Neuronal stem cell (in vitro differentiated cells): ENCODE measurements around the gene SEC63.
"Not testable (repeated sequence)": the region's sequence is repeated elsewhere in the genome, so short reads cannot be mapped to it uniquely, and the experiment has no call there.

Experiments
- DNase-seq: peaks from one replicate; pipeline ENCODE4 v3.0.0-alpha.2; 2013; ENCODE audit warnings: low spot score
- H2AFZ ChIP-seq: one replicate; pipeline ENCODE4 v1.6.1; 2013; ENCODE audit warnings: mild to moderate bottlenecking, low read length, inconsistent platforms
- H2AK5ac ChIP-seq: 2 replicates; pipeline ENCODE4 v1.6.1; 2013; ENCODE audit warnings: low read depth, mild to moderate bottlenecking, inconsistent platforms, low read length, moderate library complexity, mixed read lengths
- H2BK120ac ChIP-seq: 2 replicates; pipeline ENCODE4 v1.6.1; 2013; ENCODE audit warnings: low read depth, mild to moderate bottlenecking, inconsistent platforms, low read length, moderate library complexity, mixed read lengths
- H2BK12ac ChIP-seq: one replicate; pipeline ENCODE4 v1.6.1; 2013; ENCODE audit warnings: low read length, inconsistent platforms
- H2BK15ac ChIP-seq: 2 replicates; pipeline ENCODE4 v1.6.1; 2013; ENCODE audit warnings: mild to moderate bottlenecking, low read length, inconsistent platforms, mixed read lengths
- H2BK5ac ChIP-seq: one replicate; pipeline ENCODE4 v1.6.1; 2013; ENCODE audit warnings: inconsistent platforms, mild to moderate bottlenecking, low read length, moderate library complexity
- H3K14ac ChIP-seq: one replicate; pipeline ENCODE4 v1.6.1; 2013; ENCODE audit warnings: low read length, inconsistent platforms
- H3K18ac ChIP-seq: 2 replicates; pipeline ENCODE4 v1.6.1; 2013; ENCODE audit warnings: low read length, inconsistent platforms
- H3K23ac ChIP-seq: 2 replicates; pipeline ENCODE4 v1.6.1; 2013; ENCODE audit warnings: low read depth, mild to moderate bottlenecking, mixed read lengths, low read length, inconsistent platforms; ENCODE audit not compliant: poor library complexity
- H3K27ac ChIP-seq: replicated peaks from 3 replicates; pipeline ENCODE4 v1.5.1; 2013; ENCODE audit warnings: low read length, inconsistent platforms
- H3K27me3 ChIP-seq, 3 experiments: 2 replicates each; pipeline ENCODE4 v1.6.1; 2013; ENCODE audit warnings: low read length in 3 of 3, mild to moderate bottlenecking in 2 of 3, inconsistent platforms in 1 of 3, low read depth in 1 of 3, mixed read lengths in 1 of 3, moderate library complexity in 1 of 3; ENCODE audit not compliant: control insufficient read depth in 3 of 3, insufficient read depth in 3 of 3
- H3K36me3 ChIP-seq, 2 donors: replicated peaks in 1 of 2; 2 replicates each; pipeline ENCODE4 v1.6.1; 2013; ENCODE audit warnings: low read length in 2 of 2; ENCODE audit not compliant: control insufficient read depth in 2 of 2, insufficient read depth in 2 of 2
- H3K4ac ChIP-seq: 2 replicates; pipeline ENCODE4 v1.6.1; 2013; ENCODE audit warnings: inconsistent platforms, mild to moderate bottlenecking, low read length, moderate library complexity
- H3K4me1 ChIP-seq, 2 donors: 1 replicate in 1 of 2; 2 replicates in 1 of 2; pipeline ENCODE4 v1.6.1; 2013; ENCODE audit warnings: low read length in 2 of 2, low read depth in 1 of 2; ENCODE audit not compliant: control insufficient read depth in 2 of 2, insufficient read depth in 1 of 2
- H3K4me2 ChIP-seq: one replicate; pipeline ENCODE4 v1.6.1; 2013; ENCODE audit warnings: mild to moderate bottlenecking, low read length, inconsistent platforms; ENCODE audit not compliant: insufficient read depth, poor library complexity, severe bottlenecking
- H3K4me3 ChIP-seq, 2 donors: 2 replicates each; pipeline ENCODE4 v1.5.1; 2013; ENCODE audit warnings: low read length in 2 of 2, mild to moderate bottlenecking in 2 of 2, inconsistent platforms in 1 of 2, moderate library complexity in 1 of 2
- H3K79me1 ChIP-seq: one replicate; pipeline ENCODE4 v1.6.1; 2013; ENCODE audit warnings: low read depth, mild to moderate bottlenecking, inconsistent platforms, low read length, moderate library complexity
- H3K9ac ChIP-seq: one replicate; pipeline ENCODE4 v1.6.1; 2013; ENCODE audit warnings: mild to moderate bottlenecking, low read depth, low read length, inconsistent platforms; ENCODE audit not compliant: poor library complexity
- H3K9me3 ChIP-seq, 2 donors: replicated peaks in 1 of 2; 2 replicates each; pipeline versions ENCODE3 to v1.6.1; 2013; ENCODE audit warnings: low read length in 2 of 2, mild to moderate bottlenecking in 2 of 2, inconsistent platforms in 1 of 2, low read depth in 1 of 2, mixed read lengths in 1 of 2, moderate library complexity in 1 of 2; ENCODE audit not compliant: control insufficient read depth in 2 of 2, insufficient read depth in 1 of 2
- H4K8ac ChIP-seq: one replicate; pipeline ENCODE4 v1.6.1; 2013; ENCODE audit warnings: low read depth, mild to moderate bottlenecking, inconsistent platforms, low read length, moderate library complexity
- H4K91ac ChIP-seq: one replicate; pipeline ENCODE4 v1.6.1; 2013; ENCODE audit warnings: low read length, low read depth, mild to moderate bottlenecking, inconsistent platforms; ENCODE audit not compliant: poor library complexity
- WGBS, 2 donors: extraction: QIAGEN DNeasy Blood & Tissue Kit; methylation state at CpG; one replicate each; pipeline ENCODE4 v1.1.7; 2013; ENCODE audit warnings: missing lambda C conversion rate in 2 of 2, mixed read lengths in 1 of 2; ENCODE audit not compliant: insufficient read length in 2 of 2, insufficient replicate concordance in 1 of 2; ENCODE audit errors: extremely low coverage in 2 of 2; 5-methylcytosine and 5-hydroxymethylcytosine counted together

The SEC63 gene

GRCh38 chr6:107932580-107932979 lies 25.4 kb downstream of the SEC63 start:
- no peaks in the 10 kb centered on the region for H3K4me1 ChIP-seq
- H3K9ac ChIP-seq = no peak overlapping the region
- H3K36me3 ChIP-seq = peaks cover 7 to 33% of the 10 kb centered on the region in 2 donors
- no peak overlapping the region for H4K91ac ChIP-seq
- peaks cover 15 to 40% of the 10 kb centered on the region in 2 donors for H3K9me3 ChIP-seq
- H3K27me3 ChIP-seq = no peaks in the 10 kb centered on the region
- H3K4me2 ChIP-seq = no peak overlapping the region
- no peak overlapping the region for H2BK5ac ChIP-seq
- H2BK120ac ChIP-seq = no peak overlapping the region
- H2AK5ac ChIP-seq = no peak overlapping the region
- H4K8ac ChIP-seq = no peak overlapping the region
- DNase-seq = no peak
- no peak overlapping the region for H2AFZ ChIP-seq
- H2BK12ac ChIP-seq = no peak overlapping the region
- no peak overlapping the region for H3K23ac ChIP-seq
- no peak overlapping the region for H3K14ac ChIP-seq
- H3K27ac ChIP-seq = no peak overlapping the region
- H3K79me1 ChIP-seq = peaks cover 2% of the 10 kb centered on the region
- H3K4ac ChIP-seq = no peak overlapping the region
- H3K4me3 ChIP-seq = no peak overlapping the region
- WGBS, 2 donors = no CpG with 5 or more reads among the region's 3 CpGs
- H2BK15ac ChIP-seq = no peak overlapping the region
- H3K18ac ChIP-seq = no peak overlapping the region

GRCh38 chr6:107931894-107932293 lies 26.1 kb downstream of the SEC63 start:
- Histone ChIP-seq H2BK5ac (no peak overlapping the region), H3K9me3 (peaks cover 15 to 36% of the 10 kb centered on the region in 2 donors)

GRCh38 chr6:107928984-107929383 lies 29.0 kb downstream of the SEC63 start:
- H2AK5ac ChIP-seq = no peak overlapping the region
- WGBS, 2 donors = no CpG with 5 or more reads among the region's 2 CpGs
- no peak overlapping the region for H3K27ac ChIP-seq
- H2BK5ac ChIP-seq = no peak overlapping the region
- no peak overlapping the region for H3K9ac ChIP-seq
- no peak overlapping the region for H4K91ac ChIP-seq
- no peak overlapping the region for H2BK12ac ChIP-seq
- H3K9me3 ChIP-seq = peaks cover 11 to 26% of the 10 kb centered on the region in 2 donors
- no peak overlapping the region for H3K18ac ChIP-seq
- no peak overlapping the region for H3K4me2 ChIP-seq
- H2BK15ac ChIP-seq = no peak overlapping the region
- no peak overlapping the region for H3K23ac ChIP-seq
- no peak overlapping the region for H3K14ac ChIP-seq
- H3K36me3 ChIP-seq = peaks cover 7 to 57% of the 10 kb centered on the region in 2 donors
- DNase-seq = no peak
- no peaks in the 10 kb centered on the region for H3K79me1 ChIP-seq
- H3K4me1 ChIP-seq = no peaks in the 10 kb centered on the region
- no peak overlapping the region for H2AFZ ChIP-seq
- H2BK120ac ChIP-seq = no peak overlapping the region
- no peak overlapping the region for H3K4me3 ChIP-seq
- no peaks in the 10 kb centered on the region for H3K27me3 ChIP-seq
- no peak overlapping the region for H4K8ac ChIP-seq
- no peak overlapping the region for H3K4ac ChIP-seq

More at GRCh38 chr6:107931894-107932293, 26.1 kb downstream of the SEC63 start:
- no peak overlapping the region for H3K14ac ChIP-seq
- WGBS, 2 donors = no CpG with 5 or more reads among the region's 3 CpGs
- no peaks in the 10 kb centered on the region for H3K27me3 ChIP-seq
- no peak overlapping the region for H4K8ac ChIP-seq
- H3K27ac ChIP-seq = no peak overlapping the region
- peaks cover 7 to 35% of the 10 kb centered on the region in 2 donors for H3K36me3 ChIP-seq
- DNase-seq = no peak
- H3K4me3 ChIP-seq = no peak overlapping the region
- H4K91ac ChIP-seq = no peak overlapping the region
- no peaks in the 10 kb centered on the region for H3K4me1 ChIP-seq
- no peak overlapping the region for H3K4me2 ChIP-seq
- peaks cover 2% of the 10 kb centered on the region for H3K79me1 ChIP-seq
- H2BK15ac ChIP-seq = no peak overlapping the region
- no peak overlapping the region for H3K4ac ChIP-seq
- no peak overlapping the region for H2BK12ac ChIP-seq
- no peak overlapping the region for H3K23ac ChIP-seq
- H2BK120ac ChIP-seq = no peak overlapping the region
- no peak overlapping the region for H3K9ac ChIP-seq
- H3K18ac ChIP-seq = no peak overlapping the region
- H2AK5ac ChIP-seq = no peak overlapping the region
- no peak overlapping the region for H2AFZ ChIP-seq

- H2BK120ac ChIP-seq, H3K14ac ChIP-seq, H3K23ac ChIP-seq, H3K4me3 ChIP-seq, H3K79me1 ChIP-seq, H3K18ac ChIP-seq, H3K4me2 ChIP-seq, H2AFZ ChIP-seq, H2BK5ac ChIP-seq, H3K27ac ChIP-seq, H2BK12ac ChIP-seq, H4K8ac ChIP-seq, H3K4ac ChIP-seq, H2BK15ac ChIP-seq, H3K27me3 ChIP-seq, H3K9ac ChIP-seq, H4K91ac ChIP-seq, DNase-seq, H2AK5ac ChIP-seq, H3K4me1 ChIP-seq: not testable (repeated sequence)
- WGBS, 2 donors = no CpG with 5 or more reads among the region's 10 CpGs
- Histone ChIP-seq H3K9me3 (peaks cover 8 to 28% of the 10 kb centered on the region in 2 donors), H3K36me3 (peaks cover 8 to 73% of the 10 kb centered on the region in 2 donors)
Observed at GRCh38 chr6:107926697-107927544, 31.1 kb downstream of the SEC63 start.
